Nephron (organoid): ENCODE results near the gene TRAPPC10.

Experiments used
- H3K27ac Mint-ChIP-seq, 3 experiments: 2 replicates each; pipeline ENCODE4 v1.8.0; 2020; ENCODE audit warnings: mixed read lengths in 3 of 3, mild to moderate bottlenecking in 2 of 3, moderate library complexity in 1 of 3
- H3K27me3 Mint-ChIP-seq: 2 replicates; pipeline ENCODE4 v1.8.0; 2021; ENCODE audit warnings: low read depth, mild to moderate bottlenecking, moderate library complexity, mixed read lengths
- H3K36me3 Mint-ChIP-seq: 2 replicates; pipeline ENCODE4 v1.8.0; 2020; ENCODE audit warnings: low read depth, mixed read lengths
- H3K4me1 Mint-ChIP-seq: 2 replicates; pipeline ENCODE4 v1.8.0; 2020; ENCODE audit warnings: mixed read lengths
- H3K4me3 Mint-ChIP-seq, 3 experiments: 2 replicates each; pipeline ENCODE4 v1.8.0; 2020; ENCODE audit warnings: mild to moderate bottlenecking in 3 of 3, mixed read lengths in 3 of 3, moderate library complexity in 2 of 3
- H3K9me3 Mint-ChIP-seq: 2 replicates; pipeline ENCODE4 v1.8.0; 2020; ENCODE audit warnings: mixed read lengths
- TF ChIP-seq, protein P1 (sequence below), 3 experiments: fragments of 200-600 bp; sonication (generic); IDR thresholded peaks; one replicate each; pipeline ENCODE4 v1.5.0; 2021; ENCODE audit warnings: antibody characterized with exemption in 3 of 3; ENCODE audit not compliant: unreplicated experiment in 3 of 3

TRAPPC10 gene

DNA sequence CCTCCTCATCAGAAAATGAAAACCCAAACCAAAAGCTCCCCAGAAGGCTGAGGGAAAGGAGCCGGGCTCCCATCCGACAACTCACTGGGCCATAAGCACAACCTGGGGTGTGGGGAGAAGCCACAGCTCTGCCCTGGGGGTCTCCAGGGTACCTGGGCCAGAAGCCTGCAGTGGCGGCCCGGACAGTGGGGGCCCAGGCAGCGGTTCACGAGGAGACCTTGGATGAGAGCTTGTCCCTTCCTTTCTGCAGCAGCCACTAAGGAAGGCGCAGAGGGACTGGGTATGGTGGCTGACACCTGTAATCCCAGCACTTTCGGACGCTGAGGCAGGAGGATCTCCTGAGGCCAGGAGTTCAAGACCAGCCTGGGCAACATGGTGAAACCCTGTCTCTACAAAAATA lies 17.5 kb upstream of the TRAPPC10 start:
- no peak overlapping the region for H3K27ac Mint-ChIP-seq
- H3K36me3 Mint-ChIP-seq = no peaks in the 10 kb centered on the region
- no peaks in the 10 kb centered on the region for H3K27me3 Mint-ChIP-seq
- no peak overlapping the region for H3K4me3 Mint-ChIP-seq
- H3K4me1 Mint-ChIP-seq = no peaks in the 10 kb centered on the region
- no peaks in the 10 kb centered on the region for H3K9me3 Mint-ChIP-seq
- TF ChIP-seq, protein P1, sequence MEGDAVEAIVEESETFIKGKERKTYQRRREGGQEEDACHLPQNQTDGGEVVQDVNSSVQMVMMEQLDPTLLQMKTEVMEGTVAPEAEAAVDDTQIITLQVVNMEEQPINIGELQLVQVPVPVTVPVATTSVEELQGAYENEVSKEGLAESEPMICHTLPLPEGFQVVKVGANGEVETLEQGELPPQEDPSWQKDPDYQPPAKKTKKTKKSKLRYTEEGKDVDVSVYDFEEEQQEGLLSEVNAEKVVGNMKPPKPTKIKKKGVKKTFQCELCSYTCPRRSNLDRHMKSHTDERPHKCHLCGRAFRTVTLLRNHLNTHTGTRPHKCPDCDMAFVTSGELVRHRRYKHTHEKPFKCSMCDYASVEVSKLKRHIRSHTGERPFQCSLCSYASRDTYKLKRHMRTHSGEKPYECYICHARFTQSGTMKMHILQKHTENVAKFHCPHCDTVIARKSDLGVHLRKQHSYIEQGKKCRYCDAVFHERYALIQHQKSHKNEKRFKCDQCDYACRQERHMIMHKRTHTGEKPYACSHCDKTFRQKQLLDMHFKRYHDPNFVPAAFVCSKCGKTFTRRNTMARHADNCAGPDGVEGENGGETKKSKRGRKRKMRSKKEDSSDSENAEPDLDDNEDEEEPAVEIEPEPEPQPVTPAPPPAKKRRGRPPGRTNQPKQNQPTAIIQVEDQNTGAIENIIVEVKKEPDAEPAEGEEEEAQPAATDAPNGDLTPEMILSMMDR (IDR thresholded peaks at IDR 0.05; ENCODE audit: unreplicated experiment in 3 of 3) = no peak

DNA sequence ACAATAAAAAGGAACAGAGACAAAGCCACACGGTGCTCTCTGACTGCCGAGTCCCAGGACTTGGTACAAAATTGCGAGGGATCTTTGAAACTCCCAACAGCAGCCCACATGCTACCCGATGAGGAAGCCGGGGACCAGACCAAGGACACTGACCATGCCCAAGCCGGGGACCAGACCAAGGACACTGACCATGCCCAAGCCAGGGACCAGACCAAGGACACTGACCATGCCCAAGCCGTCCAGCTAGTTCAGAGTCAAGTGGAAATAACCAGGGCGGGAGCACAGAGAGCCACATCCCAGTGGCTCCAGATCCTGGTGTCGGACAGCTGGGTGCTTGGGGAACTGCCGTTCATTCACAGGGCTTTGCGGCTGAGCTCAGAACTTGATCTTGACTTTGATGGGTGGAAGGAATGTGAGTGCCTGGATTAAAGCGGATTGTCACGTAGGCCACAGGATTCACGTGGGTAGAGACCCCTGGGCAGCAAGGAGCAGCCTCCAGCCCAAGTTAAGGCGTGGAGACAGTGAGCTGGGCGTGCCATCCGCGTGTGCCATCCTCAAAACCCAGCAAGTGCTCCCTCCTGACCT lies 16.5 kb upstream of the TRAPPC10 start:
- Mint-ChIP-seq H3K27me3 (peaks cover 3% of the 10 kb centered on the region), H3K27ac (no peak overlapping the region), H3K36me3 (no peaks in the 10 kb centered on the region), H3K9me3 (no peaks in the 10 kb centered on the region), H3K4me3 (no peak overlapping the region), H3K4me1 (no peaks in the 10 kb centered on the region)
- TF ChIP-seq, protein P1 (IDR thresholded peaks at IDR 0.05; ENCODE audit: unreplicated experiment in 3 of 3) = no peak

DNA sequence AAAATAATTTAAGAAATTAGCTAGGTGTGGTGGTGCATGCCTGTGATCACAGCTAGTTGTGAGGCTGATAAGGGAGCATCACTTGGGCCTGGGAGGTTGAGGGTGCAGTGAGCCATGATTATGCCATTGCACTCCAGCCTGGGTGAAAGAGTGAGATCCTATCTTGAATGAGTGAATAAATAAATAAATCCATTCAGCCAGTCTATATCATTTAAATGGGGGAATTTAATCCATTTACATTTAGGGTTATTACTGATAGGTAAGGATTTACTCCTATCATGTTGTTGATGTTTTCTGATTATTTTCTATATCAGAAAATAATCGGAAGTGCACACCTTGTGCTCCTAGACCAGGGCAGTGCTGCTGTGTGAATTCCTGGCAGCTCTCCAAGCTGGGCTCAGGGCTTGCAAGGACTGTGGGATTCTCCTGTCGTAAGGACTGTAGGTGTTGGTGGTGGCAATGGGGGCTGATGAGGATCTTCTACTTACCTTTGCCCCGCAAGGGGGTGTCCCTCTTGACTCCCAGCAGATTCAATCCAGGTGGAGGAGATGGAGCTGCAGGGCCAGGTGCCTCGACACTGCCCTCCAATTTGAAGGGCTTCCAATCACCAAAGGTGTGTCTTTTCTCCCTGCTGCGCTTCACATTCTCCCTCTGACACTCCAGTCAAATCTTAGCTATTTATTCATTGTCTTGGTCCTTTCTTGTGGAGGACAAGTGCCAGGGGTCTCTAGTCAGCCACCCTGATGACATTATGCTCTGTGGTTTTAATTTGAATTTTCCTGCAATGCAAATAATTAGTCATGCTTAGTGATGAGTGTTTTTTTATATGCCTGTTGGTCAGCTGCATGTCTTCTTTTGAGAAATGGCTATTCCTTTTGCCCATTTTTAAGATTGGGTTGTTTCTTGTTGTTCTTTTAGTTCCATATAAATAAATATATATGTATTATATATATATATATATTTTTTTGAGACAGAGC lies 14.1 kb upstream of the TRAPPC10 start:
- Mint-ChIP-seq H3K4me3 (no peak overlapping the region), H3K27ac (no peak overlapping the region), H3K27me3 (peaks cover 6% of the 10 kb centered on the region), H3K9me3 (no peaks in the 10 kb centered on the region), H3K36me3 (no peaks in the 10 kb centered on the region), H3K4me1 (no peaks in the 10 kb centered on the region)
- TF ChIP-seq, protein P1 (IDR thresholded peaks at IDR 0.05; ENCODE audit: unreplicated experiment in 3 of 3) = no peak

DNA sequence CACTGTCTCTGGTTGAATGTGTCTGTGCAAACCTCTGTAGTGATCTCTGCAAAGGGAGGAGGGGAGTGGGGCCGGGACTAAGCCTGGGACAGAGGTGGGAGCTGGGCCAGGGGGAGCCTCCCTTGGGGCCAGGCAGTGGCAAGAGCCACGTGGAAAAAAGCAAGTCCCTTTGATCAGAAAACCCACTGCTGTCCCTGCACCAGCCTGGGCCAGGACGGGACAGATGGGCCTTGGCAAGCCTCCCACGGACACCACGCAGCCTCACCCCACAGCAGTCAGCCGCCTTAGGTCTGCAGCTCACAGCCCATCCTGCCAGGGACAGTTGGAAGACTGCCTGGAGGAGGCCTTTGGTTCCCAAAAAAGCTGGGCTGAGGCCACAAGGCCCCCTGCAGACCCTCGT lies 11.7 kb upstream of the TRAPPC10 start:
- Mint-ChIP-seq H3K27ac (no peak overlapping the region), H3K4me1 (no peaks in the 10 kb centered on the region), H3K27me3 (peaks cover 9% of the 10 kb centered on the region), H3K9me3 (no peaks in the 10 kb centered on the region), H3K36me3 (no peaks in the 10 kb centered on the region), H3K4me3 (no peak overlapping the region)
- TF ChIP-seq, protein P1 (IDR thresholded peaks at IDR 0.05; ENCODE audit: unreplicated experiment in 3 of 3) = no peak

DNA sequence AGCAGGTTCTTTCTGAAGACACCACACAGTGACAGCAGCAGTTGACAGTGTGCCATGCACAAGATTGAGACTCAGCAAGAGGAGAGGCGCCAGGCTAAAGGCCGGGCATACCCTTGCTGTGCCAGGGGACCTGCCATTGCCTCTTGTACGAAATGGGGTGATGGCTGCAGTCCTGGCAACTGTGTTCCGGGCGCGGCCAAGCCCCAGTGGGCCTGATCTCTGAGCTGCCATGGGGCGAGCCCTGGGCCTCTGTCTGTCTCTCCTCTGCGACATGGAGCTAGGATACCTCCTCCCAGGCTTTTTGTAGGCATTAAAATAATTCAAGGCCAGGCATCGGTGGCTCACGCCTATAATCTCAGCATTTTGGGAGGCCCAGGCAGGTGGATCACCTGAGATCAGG lies 9.6 kb upstream of the TRAPPC10 start:
- Mint-ChIP-seq H3K27me3 (peaks cover 11% of the 10 kb centered on the region), H3K27ac (no peak overlapping the region), H3K4me3 (no peak overlapping the region), H3K4me1 (peaks cover 9% of the 10 kb centered on the region), H3K9me3 (no peaks in the 10 kb centered on the region), H3K36me3 (no peaks in the 10 kb centered on the region)
- TF ChIP-seq, protein P1 (IDR thresholded peaks at IDR 0.05; ENCODE audit: unreplicated experiment in 3 of 3) = no peak
